ENCODE results near the gene TGM5. TPM values are rescaled to one million over a fixed set of nuclear protein-coding genes. Genes with fewer than 3 reads are reported as not detected.

The TGM5 gene
- total RNA-seq, 1 experiment from 2014 or later: not detected

GRCh38 chr15:43238671-43239131, 28.0 kb downstream of the TGM5 start:
- DNase-seq (ENCODE audit: low read depth, low spot score) (no peak), ATAC-seq (no peak)
- ChIA-PET RAD21 (ENCODE audit: low non-redundant PET in 1 of 2, low total read pairs in 2 of 2, uncharacterized antibody in 2 of 2, unreplicated experiment in 2 of 2) (no interaction called here), CTCF (no interaction called here), POLR2A (no interaction called here)
- Histone ChIP-seq H3K79me2 (ENCODE audit: insufficient read depth, low read length) (no peaks in the 10 kb centered on the region), H3K9me3 (ENCODE audit: control insufficient read depth in 1 of 2, insufficient read depth in 1 of 2, low read depth in 1 of 2, low read length in 2 of 2) (no peaks in the 10 kb centered on the region), H3K27me3 (ENCODE audit: insufficient read depth, low read length) (no peaks in the 10 kb centered on the region), H3K4me2 (ENCODE audit: low read length) (no peak overlapping the region), H3K9ac (ENCODE audit: low read length) (no peak overlapping the region), H4K20me1 (ENCODE audit: insufficient read depth) (no peaks in the 10 kb centered on the region), H3K9me2 (ENCODE audit: insufficient read depth) (no peaks in the 10 kb centered on the region), H3K4me3 (replicated peaks in 1 of 2; ENCODE audit: low read depth in 1 of 2, low read length in 2 of 2) (no peak overlapping the region), H3K27ac (ENCODE audit: low read depth, low read length) (no peak overlapping the region), H3K4me1 (ENCODE audit: control insufficient read depth in 1 of 2, insufficient read depth in 2 of 2, low read length in 2 of 2) (no peaks in the 10 kb centered on the region), H3K36me3 (ENCODE audit: control insufficient read depth in 1 of 2, insufficient read depth in 2 of 2, low read length in 2 of 2) (no peaks in the 10 kb centered on the region), H2AFZ (ENCODE audit: low read depth, low read length, poor library complexity, severe bottlenecking) (no peak overlapping the region)
- intact Hi-C loops (cut with micrococcal nuclease): no loop called here
- no TSS peak for BruUV-seq (replicated peaks)
- no peak for TF ChIP-seq ATF3 (IDR thresholded peaks at IDR 0.05)
- TF ChIP-seq POLR2A (IDR thresholded peaks at IDR 0.05; ENCODE audit: borderline replicate concordance, extremely low read depth, insufficient read depth, insufficient read length): no peak
- no peak for TF ChIP-seq CEBPB (IDR thresholded peaks at IDR 0.05; ENCODE audit: low read depth)
- no peak for TF ChIP-seq POLR2AphosphoS5 (IDR thresholded peaks at IDR 0.05; ENCODE audit: low read depth, low read length)
- no peak for TF ChIP-seq SP1 (IDR thresholded peaks at IDR 0.05; ENCODE audit: low read depth)
- TF ChIP-seq TCF7L2 (IDR thresholded peaks at IDR 0.05; ENCODE audit: borderline replicate concordance, extremely low read depth, insufficient read depth, insufficient read length): no peak
- no peak for TF ChIP-seq EZH2 (IDR thresholded peaks at IDR 0.05)
- TF ChIP-seq CBX3 (IDR thresholded peaks at IDR 0.05; ENCODE audit: low read depth): no peak
- no peak for TF ChIP-seq JUND (IDR thresholded peaks at IDR 0.05)
- TF ChIP-seq, protein P1, sequence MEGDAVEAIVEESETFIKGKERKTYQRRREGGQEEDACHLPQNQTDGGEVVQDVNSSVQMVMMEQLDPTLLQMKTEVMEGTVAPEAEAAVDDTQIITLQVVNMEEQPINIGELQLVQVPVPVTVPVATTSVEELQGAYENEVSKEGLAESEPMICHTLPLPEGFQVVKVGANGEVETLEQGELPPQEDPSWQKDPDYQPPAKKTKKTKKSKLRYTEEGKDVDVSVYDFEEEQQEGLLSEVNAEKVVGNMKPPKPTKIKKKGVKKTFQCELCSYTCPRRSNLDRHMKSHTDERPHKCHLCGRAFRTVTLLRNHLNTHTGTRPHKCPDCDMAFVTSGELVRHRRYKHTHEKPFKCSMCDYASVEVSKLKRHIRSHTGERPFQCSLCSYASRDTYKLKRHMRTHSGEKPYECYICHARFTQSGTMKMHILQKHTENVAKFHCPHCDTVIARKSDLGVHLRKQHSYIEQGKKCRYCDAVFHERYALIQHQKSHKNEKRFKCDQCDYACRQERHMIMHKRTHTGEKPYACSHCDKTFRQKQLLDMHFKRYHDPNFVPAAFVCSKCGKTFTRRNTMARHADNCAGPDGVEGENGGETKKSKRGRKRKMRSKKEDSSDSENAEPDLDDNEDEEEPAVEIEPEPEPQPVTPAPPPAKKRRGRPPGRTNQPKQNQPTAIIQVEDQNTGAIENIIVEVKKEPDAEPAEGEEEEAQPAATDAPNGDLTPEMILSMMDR (IDR thresholded peaks at IDR 0.05 in 2 of 3, conservative IDR thresholded peaks at IDR 0.05 in 1 of 3; ENCODE audit: borderline replicate concordance in 1 of 3, insufficient read depth in 1 of 3, low read depth in 2 of 3, low read length in 2 of 3): no peak
- no peak for TF ChIP-seq EZH2phosphoT487 (IDR thresholded peaks at IDR 0.05; ENCODE audit: borderline replicate concordance)
